Measurements from ENCODE around the gene FILIP1. TPM values are rescaled to one million over a fixed set of nuclear protein-coding genes. Genes with fewer than 3 reads are reported as not detected.

FILIP1 gene
- total and polyA plus RNA-seq, 2 of the 4 experiments (the other 2 are of a cell fraction): under 0.01 to 0.03 TPM

DNA sequence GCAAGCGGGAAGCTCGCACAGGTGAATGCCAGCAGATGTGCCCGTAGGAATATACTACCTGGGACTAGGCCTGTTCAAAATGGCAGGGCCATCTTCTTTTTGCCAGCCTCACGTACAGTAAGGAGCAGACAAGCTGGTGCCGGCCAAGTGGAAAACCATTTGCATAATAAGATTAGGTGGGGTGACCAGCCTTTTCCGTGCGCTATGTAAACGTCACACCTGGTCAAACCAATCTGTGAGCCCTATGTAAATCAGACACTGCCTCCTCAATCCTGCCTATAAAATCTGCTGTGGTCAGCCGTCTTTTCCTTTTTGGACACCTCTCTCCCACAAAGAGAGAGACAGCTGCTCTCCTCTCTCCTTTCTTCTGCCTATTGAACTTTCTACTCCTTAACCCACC is 148.2 kb downstream of the FILIP1 start:
- DNase-seq (no peak), ATAC-seq (ENCODE audit: low read depth) (no peak)
- Histone ChIP-seq H2BK20ac (ENCODE audit: low read depth, low read length) (no peak overlapping the region), H2BK120ac (ENCODE audit: low read depth, low read length) (no peak overlapping the region), H4K91ac (ENCODE audit: insufficient read depth, low read depth, low read length) (no peak overlapping the region), H3K4ac (ENCODE audit: low read depth, low read length) (no peak overlapping the region), H4K20me1 (ENCODE audit: insufficient read depth, low read length) (no peaks in the 10 kb centered on the region), H3K14ac (replicated peaks; ENCODE audit: low read depth, low read length) (no peak overlapping the region), H3K4me3 (ENCODE audit: insufficient read depth, low read depth, low read length) (no peak overlapping the region), H3K56ac (ENCODE audit: extremely low read depth, insufficient read depth, low read length) (no peak overlapping the region), H3K23ac (ENCODE audit: low read depth, low read length) (no peak overlapping the region), H2AK5ac (ENCODE audit: low read depth, low read length) (no peak overlapping the region), H3K4me2 (ENCODE audit: low read depth, low read length) (no peak overlapping the region), H3K18ac (ENCODE audit: low read depth, low read length) (no peak overlapping the region), H3K79me1 (ENCODE audit: low read depth in 1 of 2, low read length in 2 of 2) (no peaks in the 10 kb centered on the region), H3K36me3 (ENCODE audit: control insufficient read depth, insufficient read depth, low read length) (no peaks in the 10 kb centered on the region), H3K27ac (ENCODE audit: insufficient read depth, low read length) (no peak overlapping the region), H3K9ac (ENCODE audit: low read depth, low read length) (no peak overlapping the region), H4K8ac (ENCODE audit: low read depth in 2 of 2, low read length in 2 of 2) (no peak overlapping the region), H4K5ac (ENCODE audit: low read depth, low read length) (no peak overlapping the region), H3K9me1 (ENCODE audit: insufficient read depth, low read length) (no peaks in the 10 kb centered on the region), H2BK15ac (ENCODE audit: low read depth, low read length) (no peak overlapping the region), H3K9me3 (ENCODE audit: control insufficient read depth, insufficient read depth, low read length) (no peaks in the 10 kb centered on the region), H3K27me3 (ENCODE audit: control insufficient read depth, insufficient read depth, low read length) (peaks cover 4% of the 10 kb centered on the region), H2BK5ac (ENCODE audit: low read depth, low read length, poor library complexity, severe bottlenecking) (no peak overlapping the region), H3K4me1 (ENCODE audit: control insufficient read depth, insufficient read depth, low read length) (no peaks in the 10 kb centered on the region; the same call in 1 of the 2 replicates), H2AK9ac (replicated peaks; ENCODE audit: low read depth, low read length, poor library complexity) (no peak overlapping the region), H2AFZ (replicated peaks; ENCODE audit: low read length, poor library complexity) (no peak overlapping the region)
- WGBS, 2 experiments (ENCODE audit: extremely low coverage in 2 of 2, insufficient read length in 1 of 2): 100% methylated on average over 1 of the region's 9 CpGs; no CpG with 5 or more reads in 1 of the 2 experiments
- dilution Hi-C loops (cut with HindIII; ENCODE audit: low sequenced_read_pairs, unreplicated experiment) (no loop called here), in situ Hi-C loops (cut with MboI; ENCODE audit: low sequenced_read_pairs) (no loop called here), intact Hi-C loops (cut with micrococcal nuclease) (no loop called here)
- ChIA-PET POLR2A (ENCODE audit: unreplicated experiment) (no interaction called here), CTCF (no interaction called here)
- no peak for TF ChIP-seq FOS (IDR thresholded peaks at IDR 0.05; ENCODE audit: low read depth, low read length)
- no peak for TF ChIP-seq RAD21 (IDR thresholded peaks at IDR 0.05; ENCODE audit: low read length)
- TF ChIP-seq BHLHE40 (IDR thresholded peaks at IDR 0.05; ENCODE audit: low read depth, low read length): no peak
- no peak for TF ChIP-seq POLR2A (IDR thresholded peaks at IDR 0.05; ENCODE audit: low read depth, low read length)
- no peak for TF ChIP-seq MXI1 (IDR thresholded peaks at IDR 0.05; ENCODE audit: borderline replicate concordance, low read depth, low read length)
- TF ChIP-seq SMC3 (IDR thresholded peaks at IDR 0.05; ENCODE audit: low read depth, low read length): no peak
- TF ChIP-seq RFX5 (IDR thresholded peaks at IDR 0.05; ENCODE audit: low read depth, low read length): no peak
- TF ChIP-seq, protein P1, sequence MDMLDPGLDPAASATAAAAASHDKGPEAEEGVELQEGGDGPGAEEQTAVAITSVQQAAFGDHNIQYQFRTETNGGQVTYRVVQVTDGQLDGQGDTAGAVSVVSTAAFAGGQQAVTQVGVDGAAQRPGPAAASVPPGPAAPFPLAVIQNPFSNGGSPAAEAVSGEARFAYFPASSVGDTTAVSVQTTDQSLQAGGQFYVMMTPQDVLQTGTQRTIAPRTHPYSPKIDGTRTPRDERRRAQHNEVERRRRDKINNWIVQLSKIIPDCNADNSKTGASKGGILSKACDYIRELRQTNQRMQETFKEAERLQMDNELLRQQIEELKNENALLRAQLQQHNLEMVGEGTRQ (IDR thresholded peaks at IDR 0.05; ENCODE audit: low read depth, low read length): no peak
- TF ChIP-seq NFE2L2 (IDR thresholded peaks at IDR 0.05; ENCODE audit: low read depth, low read length): no peak
- no peak for TF ChIP-seq CHD1 (IDR thresholded peaks at IDR 0.05; ENCODE audit: low read depth, low read length)
- TF ChIP-seq MAZ (IDR thresholded peaks at IDR 0.05; ENCODE audit: borderline replicate concordance, low read depth, low read length): no peak
- TF ChIP-seq MAFK (IDR thresholded peaks at IDR 0.05; ENCODE audit: low read depth, low read length): no peak
- no peak for TF ChIP-seq CEBPB (IDR thresholded peaks at IDR 0.05; ENCODE audit: low read depth, low read length)
- TF ChIP-seq RCOR1 (IDR thresholded peaks at IDR 0.05; ENCODE audit: insufficient replicate concordance, low read length): no peak
- no peak for TF ChIP-seq CTCF (conservative IDR thresholded peaks at IDR 0.05; ENCODE audit: low read depth, low read length)
- TF ChIP-seq ELK1 (IDR thresholded peaks at IDR 0.05; ENCODE audit: borderline replicate concordance, low read depth, low read length): no peak
- BruUV-seq (replicated peaks): no TSS peak

Data from IMR-90 (cell line).